Right lung (tissue), 5 donors: ENCODE data around the gene NDE1. TPM values are rescaled to one million over a fixed set of nuclear protein-coding genes. Genes with fewer than 3 reads are reported as not detected.

Experiments
- DNase-seq, 2 donors: peaks; one replicate each; pipeline ENCODE4 v3.0.0-alpha.2; 2013
- polyA plus RNA-seq, 5 donors: library from polyadenylated mRNA; unstranded; fragments of 120-200 nt; gene quantifications; one replicate each; pipeline versions ENCODE4 v1.2.1 to v1.2.3, GENCODE V29; 2013; ENCODE audit warnings: inconsistent platforms in 1 of 5, low replicate concordance in 1 of 5; ENCODE audit not compliant: insufficient read length in 5 of 5, insufficient read depth in 1 of 5

The NDE1 gene
- polyA plus RNA-seq, 5 donors = 49.6 to 60.7 (median 52.5) TPM

DNA sequence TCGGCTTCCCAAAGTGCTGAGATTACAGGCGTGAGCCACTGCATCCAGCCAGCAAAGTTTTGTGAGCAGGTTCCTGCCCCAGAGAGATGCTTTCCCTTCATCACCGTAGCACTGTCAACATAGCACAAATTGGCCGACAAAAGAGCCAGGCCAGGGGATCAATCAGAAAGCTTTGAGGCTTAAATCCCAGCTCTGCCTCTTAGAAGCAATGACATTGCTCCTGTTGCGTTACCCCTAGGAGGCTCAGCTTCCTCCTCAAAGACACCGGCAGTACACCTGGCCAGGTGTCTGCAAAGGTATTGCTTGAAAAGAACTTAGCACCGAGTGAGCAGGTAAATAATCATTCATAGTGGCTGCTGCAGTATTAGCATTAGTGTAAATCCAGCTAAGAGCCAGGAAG is 86.5 kb downstream of the NDE1 start:
- DNase-seq = no peak

DNA sequence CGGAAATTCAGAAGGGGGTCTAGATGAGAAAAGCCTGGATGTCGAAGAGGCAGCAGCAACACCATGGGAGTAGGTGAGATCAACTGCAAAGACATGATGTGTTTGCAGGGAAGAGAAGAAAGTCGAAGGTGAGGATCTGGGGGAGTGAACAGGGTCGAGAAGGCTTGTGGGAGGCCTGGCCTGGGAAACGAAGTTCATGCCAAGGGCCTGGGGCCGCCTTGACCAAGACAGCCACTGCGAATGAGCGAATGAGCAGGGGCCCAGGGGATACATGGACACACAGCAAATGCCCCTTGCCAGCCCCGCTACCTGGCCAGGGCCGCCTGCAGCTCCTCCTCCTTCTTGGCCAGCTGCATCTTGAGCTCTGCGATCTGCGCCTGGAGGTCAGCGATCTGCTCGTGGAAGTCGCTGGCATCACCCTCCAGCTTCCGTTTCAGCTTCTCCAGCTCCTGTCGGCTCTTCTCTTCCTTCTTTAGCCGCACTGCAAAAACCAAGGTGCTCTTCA is 87.1 kb downstream of the NDE1 start:
- no peak for DNase-seq

DNA sequence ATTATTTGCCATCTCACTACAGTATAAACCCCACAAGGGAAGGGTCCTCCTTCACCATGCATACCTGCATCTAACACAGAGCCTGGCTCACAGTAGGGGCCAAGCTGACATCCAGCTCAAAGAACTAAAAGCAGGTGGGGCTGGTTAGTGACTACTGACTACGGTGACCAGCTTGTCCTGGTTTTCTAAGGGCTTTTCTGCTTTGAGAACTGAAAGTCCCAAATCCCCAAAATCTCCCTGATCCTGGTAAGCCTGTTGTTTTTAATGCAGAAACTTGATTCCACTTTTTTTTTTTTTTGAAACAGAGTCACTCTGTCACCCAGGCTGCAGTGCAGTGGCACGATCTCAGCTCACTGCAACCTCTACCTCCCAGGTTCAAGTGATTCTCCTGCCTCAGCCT is 89.4 kb downstream of the NDE1 start:
- DNase-seq = no peak

DNA sequence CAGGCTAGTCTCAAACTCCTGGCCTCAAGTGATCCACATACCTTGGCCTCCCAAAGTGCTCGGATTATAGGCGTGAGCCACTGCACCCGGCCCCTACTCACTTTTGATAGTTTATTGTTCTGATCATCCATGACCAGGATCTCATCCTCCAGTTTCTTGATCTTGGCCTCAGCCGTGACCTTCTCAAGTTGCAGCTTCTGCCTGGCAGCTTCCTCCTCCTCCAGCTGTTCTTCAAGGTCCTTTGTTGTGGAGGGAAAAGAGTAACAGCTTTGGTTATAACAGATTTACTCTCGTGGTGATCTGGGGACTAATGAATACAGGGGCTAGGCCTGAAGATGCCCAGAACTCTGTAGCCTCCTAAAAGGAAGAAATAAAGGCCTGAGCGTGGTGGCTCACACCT is 89.9 kb downstream of the NDE1 start:
- no peak for DNase-seq

DNA sequence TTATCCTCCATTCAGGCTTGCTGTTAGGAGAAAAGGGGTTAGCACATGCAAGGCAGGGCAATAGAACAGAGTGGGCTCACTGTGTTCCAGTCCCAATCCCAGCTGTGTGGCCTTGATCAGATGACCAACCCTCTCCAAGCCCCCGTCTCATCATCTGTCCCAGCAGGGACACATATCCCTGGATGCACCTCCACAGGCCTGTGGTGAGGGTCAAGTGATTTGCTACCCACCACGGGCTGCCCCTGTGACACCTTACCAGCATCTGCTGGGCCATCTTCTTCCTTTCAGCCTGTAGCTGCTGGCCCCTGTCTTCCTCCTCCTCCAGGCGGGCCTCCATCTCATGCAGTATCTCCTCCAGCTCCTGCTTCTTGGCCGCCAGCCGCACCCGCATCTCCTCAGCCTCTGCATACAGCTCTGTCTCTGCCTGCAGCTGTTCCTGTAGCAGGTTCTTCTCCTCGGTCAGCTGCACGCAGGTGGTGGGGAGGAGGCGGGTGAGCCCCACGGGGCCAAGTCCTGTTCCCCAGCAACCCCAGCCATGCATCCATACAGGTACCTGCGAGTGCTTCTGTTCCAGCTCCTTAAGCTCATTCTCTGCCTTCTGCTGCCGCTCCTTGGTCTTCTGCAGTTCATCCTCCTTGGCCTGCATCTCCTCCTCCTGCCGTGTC is 91.3 kb downstream of the NDE1 start:
- no peak for DNase-seq

DNA sequence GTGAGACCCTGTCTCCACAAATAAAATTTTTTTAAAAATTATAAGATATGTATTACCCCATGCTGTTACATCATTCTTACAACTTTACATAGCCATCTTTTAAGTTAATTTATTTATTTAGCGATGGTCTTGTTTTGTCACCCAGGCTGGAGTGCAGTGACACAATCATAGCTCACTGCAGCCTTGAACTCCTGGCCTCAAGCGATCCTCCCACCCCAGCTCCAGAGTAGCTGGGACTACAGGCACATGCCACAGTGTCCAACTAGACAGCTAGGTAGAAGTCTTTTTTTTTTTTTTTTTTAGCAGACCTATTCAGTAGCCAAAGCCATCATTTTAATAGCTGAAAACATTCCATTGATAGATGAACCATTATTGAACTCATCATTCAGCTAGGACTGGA is 92.7 kb downstream of the NDE1 start:
- DNase-seq = no peak

DNA sequence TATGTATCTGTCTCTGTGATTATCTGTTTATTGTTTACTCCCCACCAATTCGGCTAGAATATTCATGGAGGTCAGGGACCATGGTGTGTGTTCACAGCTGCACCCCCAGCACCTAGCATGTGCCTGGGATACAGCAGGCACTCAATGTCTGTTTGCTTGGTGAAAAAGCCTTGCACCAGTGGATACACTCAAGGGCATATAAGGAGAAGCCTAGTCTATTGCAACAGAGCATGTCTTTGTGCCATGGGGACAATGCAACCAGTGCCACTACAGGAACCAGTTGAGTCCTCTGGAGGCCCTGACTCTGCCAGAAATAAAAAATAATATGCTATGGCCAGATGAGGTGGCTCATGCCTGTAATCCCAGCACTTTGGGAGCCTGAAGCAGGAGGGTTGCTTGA is 93.6 kb downstream of the NDE1 start:
- no peak for DNase-seq

DNA sequence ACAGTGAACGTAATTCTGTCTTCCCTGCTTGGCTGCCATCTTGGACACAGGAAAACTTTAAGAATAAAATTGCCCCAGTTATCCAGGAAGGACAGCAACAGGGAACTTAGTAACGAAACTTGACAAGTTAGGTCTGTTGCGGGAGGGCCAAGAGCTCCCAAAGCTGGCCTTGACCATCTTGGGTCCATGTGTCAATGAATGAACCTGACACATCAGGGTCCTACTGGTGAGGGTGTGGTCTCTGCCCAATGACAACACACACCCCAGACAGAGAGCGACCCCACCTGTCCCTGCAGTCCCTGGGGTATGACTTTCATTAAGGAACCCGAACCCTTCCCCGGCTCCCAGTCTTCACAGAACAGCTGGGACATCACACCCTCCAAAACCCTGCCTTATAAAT is 96.3 kb downstream of the NDE1 start:
- DNase-seq = no peak

DNA sequence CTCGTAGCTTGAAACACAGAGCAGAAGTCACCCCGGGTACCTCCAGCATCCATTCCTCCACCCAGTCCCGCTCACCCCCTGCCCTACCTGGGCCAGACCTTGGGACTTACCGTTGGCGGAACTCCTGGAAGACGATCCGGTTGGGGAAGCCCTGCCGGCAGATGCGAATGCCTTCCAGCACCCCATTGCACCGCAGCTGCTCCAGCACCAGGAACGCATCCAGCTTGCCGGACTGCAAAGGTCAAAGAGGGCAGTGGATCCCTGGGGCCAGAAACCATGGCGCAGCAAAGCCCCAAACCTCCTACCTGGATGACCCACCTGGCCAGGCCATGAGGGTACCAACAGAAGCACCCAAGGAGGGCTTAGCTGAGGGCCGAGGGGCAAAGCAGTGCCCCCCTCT is 97.9 kb downstream of the NDE1 start:
- DNase-seq = no peak

DNA sequence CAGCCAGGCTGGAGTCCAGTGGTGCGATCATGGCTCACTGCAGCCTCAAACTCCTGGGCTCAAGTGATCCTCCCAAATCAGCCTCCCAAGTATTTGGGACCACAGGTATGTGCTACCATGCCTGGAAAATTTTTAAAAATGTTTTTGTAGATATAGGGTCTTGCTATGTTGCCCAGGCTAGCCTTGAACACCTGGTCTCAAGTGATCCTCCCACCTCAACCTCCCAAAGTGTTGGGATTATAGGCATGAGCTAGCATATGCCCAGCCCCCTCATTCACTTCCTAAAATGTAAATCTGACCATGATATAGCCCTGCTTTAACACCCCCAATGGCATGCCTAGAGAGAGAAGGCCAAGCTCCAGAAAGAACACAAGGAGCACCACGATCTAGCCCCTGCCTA is 98.6 kb downstream of the NDE1 start:
- DNase-seq = no peak

DNA sequence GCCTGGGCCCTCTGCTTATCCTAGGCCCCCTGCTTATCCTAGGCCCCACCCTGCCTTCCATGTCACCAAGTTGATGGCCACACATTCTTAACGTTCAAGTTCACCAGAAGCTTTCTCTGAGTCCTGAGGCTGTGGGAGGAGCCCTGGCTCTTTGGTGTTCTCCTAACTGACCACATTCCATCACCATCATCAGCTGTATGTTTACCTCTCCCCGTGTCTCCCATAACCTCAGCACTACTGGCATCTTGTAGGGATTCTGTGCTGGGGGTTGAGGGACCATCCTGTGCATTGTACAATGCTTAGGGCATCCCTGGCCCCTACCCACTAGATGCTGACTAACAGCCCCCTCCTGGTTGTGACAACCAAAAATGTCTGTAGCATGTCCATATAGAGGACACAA is 99.3 kb downstream of the NDE1 start:
- DNase-seq = no peak

DNA sequence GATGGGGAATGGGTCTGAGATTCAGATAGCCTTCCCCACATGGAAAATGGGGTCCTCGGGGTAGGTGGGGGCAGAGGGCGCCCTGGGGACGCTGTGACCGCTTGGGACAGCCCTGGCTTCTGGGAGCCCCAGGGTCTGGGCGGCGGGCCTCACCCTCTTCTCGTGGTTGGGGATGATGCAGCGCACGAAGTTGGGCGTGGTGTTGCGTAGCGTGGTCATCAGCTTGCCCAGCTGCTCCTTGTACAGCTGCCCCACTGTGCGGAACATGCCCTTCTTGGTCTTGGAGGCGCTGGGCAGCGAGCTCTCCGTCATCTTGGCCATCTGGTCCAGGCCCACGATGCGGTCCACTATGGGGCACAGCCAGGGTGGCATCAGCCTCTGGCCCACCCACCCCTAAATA is 99.9 kb downstream of the NDE1 start:
- no peak for DNase-seq

DNA sequence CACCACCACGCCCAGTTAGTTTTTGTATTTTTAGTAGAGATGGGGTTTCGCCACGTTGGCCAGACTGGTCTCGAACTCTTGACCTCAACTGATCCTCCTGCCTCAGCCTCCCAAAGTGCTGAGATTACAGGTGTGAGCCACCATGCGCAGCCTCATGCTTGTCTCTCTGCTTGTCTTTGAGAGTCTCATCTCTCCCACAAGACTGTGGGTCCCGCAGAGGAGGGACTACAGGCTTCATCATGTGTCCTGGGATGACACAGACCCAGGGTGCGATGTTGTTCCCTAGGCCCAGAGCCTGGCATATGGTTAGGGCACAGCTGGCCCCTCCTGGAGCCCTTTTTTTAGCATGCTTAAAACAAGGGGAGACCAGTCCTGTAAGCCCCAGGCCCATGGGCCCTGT is 101.9 kb downstream of the NDE1 start:
- DNase-seq = no peak

DNA sequence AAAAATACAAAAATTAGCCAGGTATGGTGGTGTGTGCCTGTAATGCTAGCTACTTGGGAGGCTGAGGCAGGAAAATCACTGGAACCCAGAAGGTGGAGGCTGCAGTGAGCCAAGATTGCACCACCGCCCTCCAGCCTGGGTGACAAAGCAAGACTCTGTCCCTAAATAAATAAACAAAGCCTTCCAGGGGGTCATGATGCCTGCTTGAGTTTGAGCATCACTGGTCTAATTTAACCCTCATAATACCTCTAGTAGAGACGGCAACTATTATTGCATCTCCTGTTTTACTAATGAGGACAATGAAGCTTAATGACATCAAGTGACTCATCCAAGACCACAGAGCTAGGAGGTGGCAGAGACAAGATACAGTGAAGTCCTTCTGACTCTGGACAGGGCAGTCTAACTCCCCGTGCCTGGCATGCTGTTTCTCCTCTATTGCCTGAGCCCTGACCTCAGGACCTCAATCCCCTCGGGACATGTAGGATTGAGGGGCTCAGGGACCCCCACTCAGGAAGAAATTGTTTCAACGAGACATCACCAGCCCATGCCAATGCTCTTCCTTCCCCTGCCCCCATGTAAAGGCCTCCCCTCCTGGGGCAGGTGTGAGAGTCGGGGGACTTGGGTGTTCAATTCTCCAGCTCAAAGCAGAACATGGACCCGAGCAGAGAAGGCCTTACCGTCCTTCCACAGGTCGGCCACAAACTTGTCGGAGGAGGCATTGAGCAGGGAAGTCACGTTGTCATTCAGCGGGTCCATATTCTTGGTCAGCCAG is 102.9 kb downstream of the NDE1 start:
- no peak for DNase-seq

DNA sequence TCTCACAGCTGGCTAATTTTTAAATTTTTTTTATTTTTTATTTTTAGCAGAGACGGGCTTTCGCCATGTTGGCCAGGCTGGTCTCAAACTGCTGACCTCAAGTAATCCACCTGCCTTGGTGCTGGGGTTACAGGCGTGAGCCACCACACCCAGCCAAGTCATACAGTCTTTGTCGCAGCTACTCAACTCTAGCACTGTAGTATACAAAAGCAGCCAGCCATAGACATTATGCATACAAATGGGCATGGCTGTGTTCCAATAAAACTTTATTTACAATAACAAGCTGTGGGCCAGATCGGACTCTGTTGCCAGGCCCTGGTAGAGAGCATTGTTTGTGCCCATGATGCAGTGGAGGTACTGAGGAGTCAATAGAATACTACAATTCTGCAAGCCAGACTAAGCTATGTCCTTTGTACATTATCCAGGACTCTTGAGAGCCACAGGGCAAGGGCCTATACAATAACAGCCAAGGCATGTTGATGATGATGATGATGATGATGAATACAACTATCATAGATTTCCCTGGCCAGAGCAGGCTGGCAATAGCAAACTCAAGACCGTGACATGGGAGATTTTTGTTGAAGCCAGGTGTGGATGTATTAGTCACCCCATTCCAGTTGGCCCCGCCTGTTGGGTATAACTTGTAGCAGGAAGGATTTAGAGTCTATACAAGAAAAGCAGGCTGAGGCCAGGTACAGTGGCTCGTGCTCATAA is 104.9 kb downstream of the NDE1 start:
- no peak for DNase-seq

DNA sequence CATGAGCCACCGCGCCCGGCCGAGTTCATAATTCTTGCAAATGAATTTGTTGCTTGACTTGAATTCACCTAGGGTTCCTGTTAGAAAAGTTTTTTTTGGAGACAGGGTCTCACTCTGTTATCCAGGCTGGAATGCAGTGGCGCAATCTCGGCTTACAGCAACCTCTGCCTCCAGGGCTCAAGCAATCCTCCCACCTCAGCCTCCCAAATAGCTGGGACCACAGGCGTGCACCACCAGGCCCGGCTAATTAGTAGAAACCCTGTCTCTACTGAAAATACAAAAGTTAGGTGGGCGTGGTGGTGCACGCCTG is 107.0 kb downstream of the NDE1 start:
- DNase-seq = no peak

DNA sequence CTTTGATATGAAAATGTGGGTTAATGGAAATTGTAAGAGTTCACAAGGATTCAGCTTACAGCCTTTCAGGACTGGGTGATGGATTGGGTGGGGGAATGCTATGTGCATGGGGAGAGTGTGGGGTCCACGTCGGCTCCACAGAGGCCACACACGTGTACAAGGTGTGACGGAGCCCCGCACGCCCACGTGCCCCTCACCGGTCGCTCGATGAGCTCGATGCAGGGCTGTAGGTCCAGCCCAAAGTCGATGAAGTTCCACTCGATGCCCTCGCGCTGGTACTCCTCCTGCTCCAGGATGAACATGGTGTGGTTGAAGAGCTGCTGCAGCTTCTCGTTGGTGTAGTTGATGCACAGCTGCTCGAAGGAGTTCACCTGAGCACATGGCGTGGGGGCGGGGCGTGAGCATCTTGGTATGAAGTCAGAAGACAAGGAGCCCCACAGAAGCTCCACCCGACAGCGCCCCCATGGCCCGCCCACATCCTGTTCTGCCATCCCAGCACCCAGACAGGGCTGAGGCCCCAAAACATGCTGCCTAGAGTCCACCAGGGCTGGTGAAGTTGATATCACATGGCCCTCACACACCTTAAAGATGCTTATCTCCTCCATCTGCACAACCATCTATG is 107.7 kb downstream of the NDE1 start:
- no peak for DNase-seq

DNA sequence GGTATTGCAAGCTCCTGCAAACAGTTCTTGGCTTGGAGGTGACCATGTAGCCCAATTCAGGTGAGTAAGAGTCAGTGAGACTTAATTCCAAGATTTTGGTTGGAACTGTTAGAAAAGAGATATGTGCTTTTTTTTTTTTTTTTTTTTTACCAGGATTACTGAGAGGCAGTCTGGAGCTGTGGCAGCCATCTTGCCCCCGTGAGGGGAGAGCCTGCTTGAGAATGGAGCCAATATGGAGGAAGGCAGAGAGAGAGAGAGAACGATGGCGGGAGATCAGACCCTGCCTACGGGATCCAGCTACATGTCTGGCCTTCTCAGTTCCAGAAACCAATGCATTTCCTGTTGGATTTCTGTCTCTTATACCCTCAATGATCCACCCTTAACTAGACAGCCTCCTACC is 109.0 kb downstream of the NDE1 start:
- DNase-seq = no peak

DNA sequence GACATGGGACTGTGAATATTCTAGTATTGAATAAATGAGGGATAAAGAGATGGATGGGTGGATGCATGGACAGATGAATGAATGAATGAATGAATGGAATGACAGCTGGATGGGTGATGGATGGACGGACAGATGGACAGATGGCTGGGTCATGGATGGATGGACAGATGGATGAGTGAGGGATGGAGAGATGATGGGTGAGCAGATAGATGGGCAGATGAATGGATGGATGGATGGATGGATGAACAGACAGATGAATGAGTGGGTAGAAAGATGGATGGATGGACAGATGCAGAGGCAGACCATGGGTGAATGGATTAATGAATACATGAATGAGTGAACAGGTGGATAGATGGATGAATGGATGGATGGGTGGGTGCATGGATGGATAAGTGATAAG is 110.1 kb downstream of the NDE1 start:
- DNase-seq = no peak

DNA sequence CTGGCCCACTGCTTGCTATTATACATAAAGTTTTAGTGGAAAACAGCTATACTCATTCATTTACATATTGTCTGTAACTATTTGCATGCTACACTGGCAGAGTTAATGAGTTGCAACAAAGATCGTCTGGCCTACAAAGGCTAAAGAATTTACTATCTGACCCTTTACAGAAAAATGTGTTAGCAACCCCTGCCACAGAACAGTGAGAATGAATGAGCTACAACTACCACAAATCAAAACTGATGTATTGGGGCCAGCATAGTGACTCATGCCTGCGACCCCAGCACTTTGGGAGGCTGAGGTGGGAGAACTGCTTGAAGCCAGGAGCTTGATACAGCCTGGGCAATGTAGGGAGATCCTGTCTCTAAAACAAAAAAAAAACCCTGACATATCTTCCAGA is 114.1 kb downstream of the NDE1 start:
- DNase-seq = no peak

DNA sequence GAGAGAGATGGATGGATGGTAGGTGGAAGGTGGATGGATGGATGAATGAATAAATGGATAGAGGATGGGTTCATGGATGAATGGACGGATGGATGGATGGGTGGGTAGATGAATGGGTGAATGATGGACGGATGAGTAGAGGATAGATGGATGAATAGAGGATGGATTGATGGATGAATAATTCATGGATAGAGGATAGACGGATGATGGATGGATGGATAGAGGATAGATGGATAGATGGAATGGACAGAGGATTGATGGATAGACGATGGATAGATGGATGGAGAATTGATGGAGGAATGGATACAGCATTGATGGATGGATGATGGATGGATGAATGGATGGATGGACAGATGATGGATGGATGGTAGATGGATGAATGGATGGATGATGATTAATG is 115.1 kb downstream of the NDE1 start:
- no peak for DNase-seq

DNA sequence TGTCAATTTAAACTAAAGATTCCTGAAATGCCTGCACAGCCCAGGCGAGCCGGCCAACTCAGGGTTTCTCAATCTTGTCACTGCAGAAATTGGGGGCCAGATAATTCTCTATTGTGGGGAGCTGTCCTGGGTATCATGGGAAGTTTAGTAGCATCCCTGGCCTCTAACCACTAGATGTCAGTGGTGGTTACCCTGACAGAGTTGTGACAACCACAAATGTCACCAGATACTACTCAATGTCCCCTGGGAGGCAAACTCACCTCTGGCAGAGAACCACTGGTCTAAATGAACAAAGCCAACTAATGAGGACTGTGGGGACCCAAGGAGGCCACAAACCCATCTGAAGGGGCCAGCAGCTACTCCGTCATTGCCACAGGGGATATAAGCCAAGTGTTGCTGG is 115.8 kb downstream of the NDE1 start:
- peak; percentile 25 to 41 for DNase-seq

DNA sequence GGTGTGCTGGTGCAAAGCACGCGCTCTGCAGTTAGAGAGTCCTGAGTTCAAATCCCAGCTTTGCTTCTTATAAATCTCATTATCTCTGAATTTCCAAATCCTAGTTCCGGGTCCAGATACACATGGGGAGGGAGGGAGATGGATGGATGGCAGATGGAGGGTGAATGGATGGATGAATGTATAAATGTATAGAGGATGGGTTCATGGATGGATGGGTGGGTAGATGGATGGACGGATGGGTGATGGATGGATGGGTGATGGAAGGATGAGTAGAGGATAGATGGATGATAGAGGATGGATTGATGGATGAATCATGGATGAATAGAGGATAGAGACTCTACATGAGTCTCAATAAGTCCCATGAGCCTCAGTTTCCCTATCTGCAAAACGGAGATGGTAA is 116.9 kb downstream of the NDE1 start:
- DNase-seq = no peak
